IPS-NIHi7 (cell line): ENCODE data around the gene RAB37.

Experiments used
- DNase-seq: peaks from one replicate; pipeline ENCODE4 v3.0.0; 2012; ENCODE audit warnings: mixed read lengths; ENCODE audit errors: extremely low spot score

The RAB37 gene

DNA sequence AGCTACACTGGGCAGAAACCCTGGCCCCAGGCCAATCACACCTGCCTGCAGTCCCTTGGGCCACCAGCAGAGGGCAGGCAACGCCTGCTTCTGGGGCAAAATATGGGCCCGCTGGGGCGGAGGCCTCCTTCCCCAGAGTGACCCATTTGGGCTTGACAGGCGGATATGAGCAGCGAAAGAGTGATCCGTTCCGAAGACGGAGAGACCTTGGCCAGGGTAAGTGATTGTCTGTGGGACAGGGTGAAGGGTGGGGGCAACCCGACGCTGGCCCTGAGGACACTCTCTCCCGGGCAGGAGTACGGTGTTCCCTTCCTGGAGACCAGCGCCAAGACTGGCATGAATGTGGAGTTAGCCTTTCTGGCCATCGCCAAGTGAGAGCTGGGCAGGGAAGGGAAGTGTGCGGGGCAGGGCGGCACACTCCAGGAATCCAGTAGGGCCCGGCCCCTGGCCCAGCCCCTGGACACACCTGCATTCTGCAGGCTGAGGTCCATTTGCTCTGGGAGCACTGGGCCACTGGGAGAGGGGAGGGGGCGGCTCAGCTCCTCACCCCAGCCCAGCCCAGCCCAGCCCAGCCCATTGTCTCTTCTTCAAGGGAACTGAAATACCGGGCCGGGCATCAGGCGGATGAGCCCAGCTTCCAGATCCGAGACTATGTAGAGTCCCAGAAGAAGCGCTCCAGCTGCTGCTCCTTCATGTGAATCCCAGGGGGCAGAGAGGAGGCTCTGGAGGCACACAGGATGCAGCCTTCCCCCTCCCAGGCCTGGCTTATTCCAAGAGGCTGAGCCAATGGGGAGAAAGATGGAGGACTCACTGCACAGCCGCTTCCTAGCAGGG, 7.9 kb downstream of the RAB37 start:
- DNase-seq = peak; percentile 81

DNA sequence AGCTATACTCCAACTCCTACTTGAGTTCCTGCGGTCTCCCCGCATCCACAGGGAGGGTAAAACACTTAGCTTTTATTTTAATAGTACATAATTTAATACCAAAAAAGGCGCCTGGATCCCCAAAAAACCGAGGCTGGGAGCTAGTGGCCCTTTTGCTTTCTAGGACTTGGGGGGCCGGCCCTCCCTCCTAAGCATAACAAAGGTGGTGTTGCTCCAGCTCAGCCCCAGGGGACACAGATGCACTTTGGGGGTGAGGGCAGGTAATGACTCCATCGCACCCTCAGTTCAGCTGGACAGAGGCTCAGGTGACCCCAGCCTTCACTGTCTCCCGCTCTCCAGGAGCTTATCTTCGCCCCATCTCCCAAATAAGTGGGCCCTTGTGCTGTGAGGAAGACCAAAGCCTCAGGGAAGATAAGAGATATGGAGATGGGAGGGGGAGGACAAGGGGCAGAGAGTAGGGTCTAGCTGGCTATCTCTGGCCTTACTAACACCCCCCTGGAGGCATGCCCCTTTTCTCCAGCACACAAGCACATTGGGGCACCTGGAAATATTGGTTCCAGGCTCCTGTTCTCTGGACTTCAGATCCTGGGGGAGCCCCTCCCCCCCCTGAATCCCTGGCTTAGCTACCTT, 8.6 kb downstream of the RAB37 start:
- DNase-seq = no peak

DNA sequence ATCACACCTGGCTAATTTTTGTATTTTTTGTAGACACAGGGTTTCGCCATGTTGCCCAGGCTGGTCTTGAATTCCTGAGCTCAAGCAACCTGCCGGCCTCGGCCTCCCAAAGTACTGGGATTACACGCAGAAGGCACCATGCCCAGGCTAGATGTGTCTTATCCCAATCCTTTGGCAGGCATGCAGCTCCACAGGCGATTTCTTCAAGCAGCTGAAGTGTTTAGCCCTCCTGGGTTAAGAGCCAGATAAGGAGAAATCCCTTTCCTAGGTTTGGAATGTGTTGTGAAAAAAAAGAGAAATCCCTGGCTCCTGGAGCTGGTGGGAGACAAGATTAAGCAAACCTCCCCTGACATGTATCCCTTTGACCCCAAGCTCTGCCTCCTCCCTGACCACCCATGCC, 9.3 kb downstream of the RAB37 start:
- no peak for DNase-seq

DNA sequence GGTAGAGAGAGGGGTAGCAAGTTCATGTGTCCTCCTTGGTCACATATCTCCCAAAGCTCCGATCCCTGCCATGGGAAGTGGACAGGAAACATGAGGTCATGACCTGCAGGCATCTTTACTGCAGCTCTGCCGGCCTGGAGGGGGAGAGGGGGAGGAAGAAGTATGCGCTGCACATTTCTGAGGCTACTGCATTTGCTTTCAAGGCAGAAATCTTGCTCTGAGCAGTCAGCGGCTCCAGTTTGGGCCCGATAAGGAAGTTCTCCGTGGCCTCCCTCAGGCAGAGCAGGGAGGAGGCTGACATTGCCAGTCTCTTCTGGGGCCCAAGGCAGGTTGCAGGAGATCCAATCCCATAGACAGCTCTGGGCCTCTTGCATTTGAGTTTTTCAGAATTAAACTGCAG, 9.9 kb downstream of the RAB37 start:
- no peak for DNase-seq

DNA sequence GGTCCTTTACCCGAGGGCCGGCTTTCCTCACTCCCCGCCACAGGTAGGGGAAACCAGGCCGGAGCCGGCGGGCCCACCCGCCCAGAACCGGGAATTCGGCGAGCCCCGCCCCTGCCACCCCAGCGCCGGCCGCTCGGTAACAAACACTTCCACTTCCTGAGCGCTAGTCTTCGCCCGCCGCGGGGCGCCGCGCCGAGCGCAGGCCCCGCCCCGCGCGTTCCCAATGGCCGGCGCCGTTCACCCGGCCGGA, 11.1 kb downstream of the RAB37 start:
- DNase-seq = no peak

DNA sequence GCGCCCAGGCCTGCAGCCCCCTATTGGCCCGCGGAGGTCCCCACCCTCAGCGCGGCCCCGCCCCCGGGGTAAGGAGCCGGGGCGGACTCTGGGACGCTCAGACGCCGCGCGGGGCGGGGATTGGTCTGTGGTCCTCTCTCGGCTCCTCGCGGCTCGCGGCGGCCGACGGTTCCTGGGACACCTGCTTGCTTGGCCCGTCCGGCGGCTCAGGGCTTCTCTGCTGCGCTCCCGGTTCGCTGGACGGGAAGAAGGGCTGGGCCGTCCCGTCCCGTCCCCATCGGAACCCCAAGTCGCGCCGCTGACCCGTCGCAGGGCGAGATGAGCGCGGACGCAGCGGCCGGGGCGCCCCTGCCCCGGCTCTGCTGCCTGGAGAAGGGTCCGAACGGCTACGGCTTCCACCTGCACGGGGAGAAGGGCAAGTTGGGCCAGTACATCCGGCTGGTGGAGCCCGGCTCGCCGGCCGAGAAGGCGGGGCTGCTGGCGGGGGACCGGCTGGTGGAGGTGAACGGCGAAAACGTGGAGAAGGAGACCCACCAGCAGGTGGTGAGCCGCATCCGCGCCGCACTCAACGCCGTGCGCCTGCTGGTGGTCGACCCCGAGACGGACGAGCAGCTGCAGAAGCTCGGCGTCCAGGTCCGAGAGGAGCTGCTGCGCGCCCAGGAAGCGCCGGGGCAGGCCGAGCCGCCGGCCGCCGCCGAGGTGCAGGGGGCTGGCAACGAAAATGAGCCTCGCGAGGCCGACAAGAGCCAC, 11.6 kb downstream of the RAB37 start, which contains the start of gene NHERF1:
Gene NHERF1, plus strand, starts transcription at position 100 of the 750 bp plus-strand sequence. Its CDS starts 219 bp downstream, at position 319.
- DNase-seq = peak; percentile 97

DNA sequence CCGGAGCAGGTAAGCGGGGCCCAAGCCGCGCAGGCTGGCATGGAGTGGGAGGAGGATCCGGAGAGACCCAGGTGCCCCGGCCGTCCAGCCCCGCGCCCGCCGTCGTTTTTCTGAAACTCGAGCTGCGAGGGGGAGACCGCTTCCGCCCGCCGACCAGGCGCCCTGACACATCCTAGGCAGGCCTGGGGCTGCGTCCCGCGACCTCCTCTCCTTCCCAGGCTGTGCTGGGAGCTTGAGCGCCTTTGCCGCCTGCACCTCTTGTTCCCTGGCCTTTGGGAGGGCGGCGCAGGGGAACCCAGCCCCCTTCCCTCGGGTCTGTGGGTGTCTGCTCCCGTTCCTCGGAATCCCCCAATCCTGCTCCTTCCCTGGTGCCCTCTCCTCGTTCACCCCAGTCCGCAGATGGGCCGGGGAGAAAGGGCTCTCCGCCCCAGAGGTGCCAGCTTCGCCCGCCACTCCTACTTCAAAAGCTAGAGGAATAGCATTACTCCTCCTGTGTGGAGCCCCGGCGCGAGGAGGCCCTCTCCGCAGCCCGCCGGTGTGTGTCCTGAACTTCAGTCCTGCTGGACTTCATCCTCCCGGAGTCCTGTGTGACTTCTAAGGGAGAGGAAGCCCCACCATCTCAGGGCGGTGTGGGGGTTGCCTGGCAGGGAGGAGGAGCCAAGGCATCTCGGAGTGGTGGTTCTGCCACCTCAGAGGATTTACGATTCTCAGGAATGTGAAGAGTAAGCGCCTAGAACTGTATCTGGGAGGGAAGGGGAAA, 12.4 kb downstream of the RAB37 start:
- no peak for DNase-seq

DNA sequence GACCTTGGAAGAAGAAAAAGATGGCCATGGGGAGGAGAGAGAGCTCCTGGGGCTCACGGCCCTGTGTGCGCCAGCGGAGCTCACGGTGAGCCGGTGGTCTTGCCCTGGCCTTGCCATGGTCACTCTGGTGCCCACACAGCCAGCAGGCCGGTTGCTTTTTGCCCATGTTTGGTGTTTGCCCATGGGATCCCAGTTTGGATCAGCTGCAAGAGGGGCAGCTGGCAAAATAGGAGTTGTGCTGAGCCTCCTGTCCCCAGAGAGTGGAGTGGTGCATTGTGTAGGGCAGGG, 12.9 kb downstream of the RAB37 start:
- DNase-seq = no peak

DNA sequence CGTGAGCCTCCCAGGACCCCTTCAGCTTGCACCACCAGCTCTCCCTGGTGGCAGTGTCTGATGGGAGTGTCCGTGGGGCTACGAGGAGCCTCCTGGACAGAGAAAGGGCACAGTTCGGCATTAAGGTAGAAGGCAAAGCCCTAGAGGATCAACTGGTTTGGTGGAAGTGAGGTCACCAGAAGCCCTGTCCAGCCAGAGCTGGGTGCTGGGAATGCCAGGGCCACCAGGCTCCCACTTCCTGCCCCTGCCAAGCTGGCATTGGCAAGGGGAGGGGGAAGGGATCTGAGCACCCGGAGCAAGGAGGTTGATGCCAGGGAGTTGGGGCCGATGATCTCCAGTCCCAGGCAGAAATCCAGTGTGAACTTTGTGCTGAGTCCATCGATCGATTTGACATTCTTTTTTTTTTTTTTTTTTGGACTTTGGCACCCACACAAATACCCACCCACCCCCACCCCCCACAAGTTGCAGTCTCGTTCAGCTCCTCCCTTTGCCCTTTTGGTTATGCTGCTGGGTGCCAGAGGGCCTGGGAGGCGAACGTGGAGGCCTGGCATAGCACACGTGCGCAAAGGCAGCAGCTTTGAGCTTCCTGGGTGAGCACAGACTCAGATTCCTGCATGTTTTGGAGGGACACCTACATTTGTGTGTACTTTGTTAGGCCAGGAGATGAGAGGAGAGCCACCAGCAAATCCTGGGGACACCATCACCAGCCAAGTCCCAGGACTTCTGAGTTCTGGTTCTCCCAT, 13.4 kb downstream of the RAB37 start:
- no peak for DNase-seq

DNA sequence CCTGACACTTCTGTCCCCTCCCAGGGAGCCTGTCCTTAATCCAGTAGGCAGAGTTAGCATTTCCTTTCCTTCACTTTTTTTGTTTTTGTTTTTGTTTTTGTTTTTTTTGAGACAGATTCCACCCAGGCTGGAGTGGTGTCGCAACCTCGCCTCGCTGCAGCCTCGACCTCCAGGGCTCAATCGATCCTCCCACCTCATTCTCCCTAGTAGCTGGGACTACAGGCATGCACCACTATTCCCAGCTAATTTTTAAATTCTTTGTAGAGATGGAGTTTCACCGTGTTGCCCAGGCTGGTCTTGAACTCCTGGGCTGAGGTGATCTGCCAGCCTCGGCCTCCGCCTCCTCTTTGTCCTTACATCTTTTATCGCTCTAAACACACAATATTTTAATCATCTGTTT, 15.4 kb downstream of the RAB37 start:
- no peak for DNase-seq

DNA sequence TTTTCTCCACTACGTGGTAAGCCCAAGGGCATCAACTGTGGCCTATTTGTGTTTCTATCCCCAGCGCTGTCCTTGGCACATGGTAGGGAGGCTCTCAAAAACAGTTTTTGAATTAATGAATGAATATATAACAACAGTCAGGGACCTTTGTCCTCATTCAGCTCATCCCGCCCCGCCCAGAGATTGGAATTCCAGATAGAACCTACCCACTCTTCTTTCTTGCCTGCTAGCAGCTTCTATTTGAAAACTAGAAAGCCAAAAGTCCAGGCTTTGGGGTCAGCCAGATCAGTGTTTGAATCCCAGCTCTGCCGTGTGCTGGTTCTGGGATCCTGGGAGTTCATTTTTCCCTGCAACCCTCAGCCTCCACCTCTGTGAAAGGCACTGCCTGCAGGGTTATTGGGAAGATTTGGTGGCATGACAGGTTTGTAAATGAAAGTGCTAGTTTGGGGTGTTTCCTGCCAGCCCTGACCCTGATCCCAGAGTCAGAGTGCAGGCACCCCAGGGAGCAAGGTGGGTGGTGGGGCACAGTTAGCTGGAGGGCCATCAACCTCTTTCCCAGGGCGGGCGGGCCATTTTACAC, 15.9 kb downstream of the RAB37 start:
- no peak for DNase-seq

DNA sequence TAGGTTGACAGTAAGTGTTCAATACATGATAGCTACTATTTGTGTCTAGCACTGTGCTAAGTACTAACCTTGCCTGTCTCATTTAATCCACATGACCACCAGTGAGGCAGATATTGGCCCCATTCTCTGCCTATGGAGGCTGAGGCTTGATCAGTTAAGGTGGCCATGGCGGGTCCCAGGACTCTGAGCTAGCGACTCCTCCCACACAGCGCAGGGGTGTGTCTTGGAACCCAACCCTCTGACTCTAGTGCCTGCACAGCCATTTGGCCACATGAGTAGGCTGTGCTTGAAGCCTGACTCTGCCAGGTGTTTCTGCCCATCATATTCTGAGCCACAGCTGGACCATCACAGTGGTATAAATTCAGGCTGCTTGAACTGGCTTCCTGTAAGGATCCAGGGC, 17.8 kb downstream of the RAB37 start:
- DNase-seq = no peak

DNA sequence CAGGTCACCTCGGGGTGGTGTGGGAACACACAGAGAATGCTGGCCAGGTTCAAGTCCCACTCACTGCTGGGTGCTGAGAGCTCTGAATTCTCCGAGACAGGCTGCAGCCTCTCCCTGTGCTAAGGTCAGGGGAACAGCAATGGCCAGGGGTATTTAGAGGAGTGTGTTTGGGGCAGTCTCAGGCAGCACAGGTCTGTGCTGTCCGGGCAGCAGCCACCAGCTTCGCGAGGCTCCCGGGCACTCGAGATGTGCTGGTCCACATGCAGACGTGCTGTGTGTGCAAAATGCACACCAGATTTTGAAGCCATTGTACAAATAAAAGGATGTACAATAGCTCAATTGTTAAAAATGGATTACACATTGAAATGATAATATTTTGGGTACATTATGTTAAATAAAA, 18.5 kb downstream of the RAB37 start:
- DNase-seq = no peak

DNA sequence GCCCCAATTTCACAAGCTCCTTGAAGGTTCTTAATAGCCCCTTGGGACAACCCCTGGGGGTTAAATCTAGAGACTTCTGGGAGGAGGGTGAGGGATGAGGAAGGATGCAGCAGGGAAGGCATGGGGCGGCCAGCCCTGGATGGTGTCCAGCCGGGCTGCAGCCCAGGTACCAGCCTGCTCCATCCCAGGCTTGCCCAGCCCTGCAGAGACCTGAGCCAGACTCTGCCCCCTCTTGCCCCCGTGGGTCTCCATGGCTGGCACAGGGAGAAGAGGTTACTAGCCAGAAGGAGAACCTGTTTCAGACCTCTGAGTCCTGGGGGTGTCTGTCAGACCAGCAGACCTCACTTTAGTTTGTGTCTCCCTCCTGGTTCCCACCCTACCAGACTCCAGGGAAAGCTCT, 19.8 kb downstream of the RAB37 start:
- no peak for DNase-seq

DNA sequence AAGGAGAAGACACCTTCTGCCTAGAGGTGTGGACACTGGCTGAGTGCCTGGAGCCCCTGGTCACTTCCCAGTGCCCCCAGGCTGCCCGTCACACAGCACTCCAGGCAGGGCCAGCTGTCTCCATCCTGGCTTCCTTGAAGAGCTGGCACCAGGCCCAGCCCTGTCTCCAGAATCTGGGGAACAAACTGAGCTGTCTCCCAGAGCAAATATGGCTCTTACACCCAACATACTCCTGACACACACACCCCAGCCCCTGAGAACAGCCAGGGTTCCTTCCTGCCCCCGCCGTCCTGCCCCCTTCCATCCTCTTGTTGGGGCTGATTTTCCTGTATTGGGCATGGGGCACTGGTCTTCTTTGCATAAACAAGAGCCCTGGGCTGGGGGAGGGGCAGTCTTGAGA, 20.4 kb downstream of the RAB37 start:
- DNase-seq = no peak

DNA sequence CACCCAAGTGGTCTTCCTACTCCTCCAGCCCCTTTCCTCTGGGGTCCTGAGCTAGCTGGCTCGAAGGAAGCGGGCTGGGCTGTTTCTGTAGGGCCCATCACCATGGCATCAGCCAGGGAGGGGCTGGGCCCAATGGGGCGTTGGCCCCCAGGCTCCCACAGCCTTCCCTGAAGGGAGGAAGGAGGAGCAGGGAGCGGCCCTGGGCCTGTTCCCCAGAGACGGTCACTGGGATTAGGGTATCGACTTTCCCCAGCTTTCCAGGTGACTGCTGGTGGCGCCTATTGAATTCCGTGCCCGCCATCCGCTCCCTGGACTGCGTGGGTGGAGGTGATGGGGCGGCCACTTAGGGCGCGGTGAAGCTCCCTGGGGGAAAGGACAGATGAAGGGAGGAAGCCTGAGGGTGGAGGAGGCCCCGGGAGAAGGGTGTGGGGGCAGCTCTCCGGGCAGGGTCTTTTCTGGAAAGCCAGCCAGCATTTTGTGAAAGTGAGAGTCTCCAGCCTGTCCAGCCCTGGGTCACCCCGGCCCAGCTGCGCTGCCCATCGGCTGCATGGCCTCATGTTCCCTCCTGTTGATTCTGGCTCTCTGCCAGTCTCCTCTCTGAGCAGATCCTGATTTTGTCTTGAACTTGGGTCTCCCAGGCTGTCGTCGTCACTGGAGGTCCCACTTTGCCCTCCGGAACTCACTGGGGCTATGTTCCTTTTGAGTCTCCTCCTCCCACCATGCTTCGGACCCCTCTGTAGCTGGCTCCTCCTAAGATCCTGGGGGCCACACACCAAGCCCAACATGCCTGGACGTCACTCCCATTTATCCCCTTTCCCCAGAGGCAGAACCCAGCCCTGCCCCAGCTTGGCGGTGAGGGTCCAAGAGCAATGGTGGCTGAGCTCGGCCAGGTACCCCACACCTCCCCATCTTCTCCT, 21.1 kb downstream of the RAB37 start:
- no peak for DNase-seq

DNA sequence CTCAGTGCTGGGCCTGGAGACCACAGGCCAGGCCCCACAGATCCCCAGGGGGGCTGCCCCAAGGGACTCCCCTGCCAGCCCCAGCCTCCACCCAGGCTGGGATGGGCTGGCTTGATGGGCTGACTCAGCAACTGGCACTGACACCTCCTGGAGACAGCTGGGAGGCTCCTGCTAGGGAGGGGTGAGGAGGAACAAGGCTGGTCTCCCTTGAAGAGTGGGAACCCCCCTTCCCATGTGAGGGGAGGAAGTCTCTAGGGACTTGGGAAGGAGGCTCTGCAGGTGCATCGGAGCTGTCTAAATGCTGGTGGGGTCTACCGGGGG, 21.8 kb downstream of the RAB37 start:
- DNase-seq = no peak

DNA sequence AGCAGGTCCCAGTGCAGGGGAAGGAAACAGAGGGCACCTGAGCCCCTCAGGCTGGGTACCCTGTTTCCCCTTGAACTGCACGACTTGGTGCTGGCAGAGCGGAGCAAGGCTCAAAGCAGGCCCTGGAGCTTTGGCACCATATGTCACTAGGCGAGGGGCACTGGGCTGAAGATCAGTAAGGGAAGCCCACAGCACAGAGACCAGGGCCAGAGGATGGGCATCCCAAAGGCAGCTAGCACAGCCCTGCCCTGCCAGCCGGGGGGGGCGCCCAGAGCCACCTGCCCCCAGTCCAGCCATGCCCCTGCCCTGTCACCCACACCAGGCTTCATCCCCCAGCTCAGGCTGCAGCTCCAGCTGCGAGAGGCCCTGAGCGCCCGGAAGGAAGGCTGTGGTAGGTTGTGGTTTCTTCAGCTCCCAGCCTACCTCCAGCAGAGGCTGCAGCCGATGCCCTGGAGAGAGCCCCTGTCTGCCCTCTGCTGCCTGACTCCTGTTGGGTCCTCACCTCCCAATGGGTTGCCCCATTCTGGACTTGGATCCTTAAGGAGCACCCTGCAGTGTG, 22.3 kb downstream of the RAB37 start:
- DNase-seq = no peak

DNA sequence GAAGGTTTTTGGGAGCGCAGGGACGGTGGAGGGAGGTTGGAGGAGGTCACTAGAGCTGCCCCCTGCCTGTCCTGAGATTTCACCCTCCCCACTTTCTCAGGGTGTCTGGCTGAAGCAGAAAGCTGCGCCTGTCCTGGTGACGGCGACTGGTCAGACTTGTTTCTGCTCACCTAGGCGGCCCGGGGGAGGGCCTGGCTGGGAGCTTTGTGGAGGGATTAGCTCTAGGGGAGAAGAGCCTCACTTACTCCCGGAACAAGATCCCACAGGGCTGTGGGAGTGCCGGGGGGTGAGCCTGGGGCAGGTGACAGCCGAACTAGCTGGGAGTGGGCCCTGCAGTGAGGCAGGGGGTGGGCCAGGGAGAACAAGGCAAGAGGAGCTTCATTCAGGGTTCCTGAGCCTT, 22.9 kb downstream of the RAB37 start:
- DNase-seq = peak; percentile 63
